Measurements from ENCODE around the gene SLC38A11. TPM values are rescaled to one million over a fixed set of nuclear protein-coding genes. Genes with fewer than 3 reads are reported as not detected.

The SLC38A11 gene
- not detected in 5 replicates for total RNA-seq (2022; extraction: Qiagen RNA extraction; ENCODE audit: low read depth)

GRCh38 chr2:164954954-164955701, at the start of gene SLC38A11:
Gene SLC38A11 (minus strand): TSS chr2:164955525. CDS start chr2:164955247, 278 bp downstream.

Other genes starting within 250 kb of the SLC38A11 start
- 2.7 to 4.4 TPM (median 4.0 TPM) in 5 replicates for gene COBLL1, start 113.7 kb downstream of the SLC38A11 start, total RNA-seq (2022; extraction: Qiagen RNA extraction; ENCODE audit: low read depth)
- 0.02 TPM in 2 of 5 replicates, not detected in the others for gene SCN3A, start 248.5 kb upstream of the SLC38A11 start, total RNA-seq (2022; extraction: Qiagen RNA extraction; ENCODE audit: low read depth)